Measurements from ENCODE around the gene AP5Z1.

DNA sequence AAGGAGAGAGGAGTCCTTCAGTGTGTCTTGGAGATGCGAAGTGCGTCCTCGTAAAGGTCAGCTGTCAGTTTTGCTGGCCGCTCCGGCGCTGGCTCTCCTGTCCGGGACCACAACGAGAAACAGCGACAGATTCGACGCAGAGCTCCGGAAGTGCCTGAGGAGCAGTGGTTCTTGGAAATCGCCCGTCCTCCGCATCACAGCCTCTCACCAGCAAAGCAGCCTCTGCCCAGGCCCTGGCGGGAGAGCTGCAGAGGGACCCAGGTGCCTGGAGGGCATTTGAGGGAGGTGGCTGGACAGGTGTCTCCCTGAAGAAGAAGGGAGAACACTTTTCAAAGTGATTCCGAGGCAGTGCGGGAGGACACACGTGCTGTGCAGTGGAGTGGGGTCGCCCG lies 11.6 kb upstream of the AP5Z1 start:
- TF ChIP-seq, protein P1, sequence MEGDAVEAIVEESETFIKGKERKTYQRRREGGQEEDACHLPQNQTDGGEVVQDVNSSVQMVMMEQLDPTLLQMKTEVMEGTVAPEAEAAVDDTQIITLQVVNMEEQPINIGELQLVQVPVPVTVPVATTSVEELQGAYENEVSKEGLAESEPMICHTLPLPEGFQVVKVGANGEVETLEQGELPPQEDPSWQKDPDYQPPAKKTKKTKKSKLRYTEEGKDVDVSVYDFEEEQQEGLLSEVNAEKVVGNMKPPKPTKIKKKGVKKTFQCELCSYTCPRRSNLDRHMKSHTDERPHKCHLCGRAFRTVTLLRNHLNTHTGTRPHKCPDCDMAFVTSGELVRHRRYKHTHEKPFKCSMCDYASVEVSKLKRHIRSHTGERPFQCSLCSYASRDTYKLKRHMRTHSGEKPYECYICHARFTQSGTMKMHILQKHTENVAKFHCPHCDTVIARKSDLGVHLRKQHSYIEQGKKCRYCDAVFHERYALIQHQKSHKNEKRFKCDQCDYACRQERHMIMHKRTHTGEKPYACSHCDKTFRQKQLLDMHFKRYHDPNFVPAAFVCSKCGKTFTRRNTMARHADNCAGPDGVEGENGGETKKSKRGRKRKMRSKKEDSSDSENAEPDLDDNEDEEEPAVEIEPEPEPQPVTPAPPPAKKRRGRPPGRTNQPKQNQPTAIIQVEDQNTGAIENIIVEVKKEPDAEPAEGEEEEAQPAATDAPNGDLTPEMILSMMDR (IDR thresholded peaks at IDR 0.05): no peak
- no peak for TF ChIP-seq POLR2AphosphoS5 (IDR thresholded peaks at IDR 0.05)
- no peak for TF ChIP-seq POLR2A (IDR thresholded peaks at IDR 0.05)

Measured in prostate gland (tissue), 2 donors.